A549 (cell line): ENCODE results near the gene SLC22A23. TPM values are rescaled to one million over a fixed set of nuclear protein-coding genes. Genes with fewer than 3 reads are reported as not detected.

Experiments used
- ATAC-seq, 2 experiments: fragments of 200-7000 bp in 1 of 2; fragments of >200 bp in 1 of 2; cut with Nextera tagmentation in 1 of 2; cut with Tn5 transposase in 1 of 2; 3 replicates each; pipeline versions ENCODE4 v1.8.0 to v1.9.1; 2018 to 2020; ENCODE audit warnings: mild to moderate bottlenecking in 1 of 2, moderate library complexity in 1 of 2
- CTCF ChIA-PET: fragments of 300-600 bp; sonication (Branson Sonifier 250); formaldehyde crosslinking; extraction: SDS; loops from one replicate; lab custom pipeline; 2021; ENCODE audit warnings: antibody characterized with exemption, inconsistent platforms; lab: Yijun Ruan, JAX
- POLR2A ChIA-PET: fragments of 350-600 bp; formaldehyde crosslinking; extraction: SDS; loops from one replicate; lab custom pipeline; 2021; ENCODE audit warnings: antibody characterized with exemption, inconsistent platforms; lab: Yijun Ruan, JAX
- DNase-seq, 2 experiments: peaks; one replicate each; pipeline versions ENCODE4 v3.0.0 to v3.0.0-alpha.2; 2011 to 2016; ENCODE audit warnings: low read depth in 1 of 2, low spot score in 1 of 2
- FAIRE-seq: peaks from 2 replicates; lab custom pipeline; 2011; peaks lifted over from hg19 to GRCh38; lab: Jason Lieb, UNC
- H3K27ac ChIP-seq, 2 experiments: fragments of >200 bp; sonication (Bioruptor Twin); formaldehyde crosslinking; 3 replicates each; pipeline ENCODE4 v1.5.1; 2016 to 2017
- H3K4me1 ChIP-seq: fragments of >200 bp; sonication (Bioruptor Twin); formaldehyde crosslinking; 3 replicates; pipeline ENCODE4 v1.6.1; 2016
- H3K4me2 ChIP-seq: fragments of >200 bp; sonication (Bioruptor Twin); formaldehyde crosslinking; 3 replicates; pipeline ENCODE4 v1.6.1; 2016
- H3K4me3 ChIP-seq: fragments of >200 bp; sonication (Bioruptor Twin); formaldehyde crosslinking; 3 replicates; pipeline ENCODE4 v1.5.1; 2016
- H3K9me3 ChIP-seq: fragments of >200 bp; sonication (Bioruptor Twin); formaldehyde crosslinking; 3 replicates; pipeline ENCODE4 v1.6.1; 2016
- ATOH8 ChIP-seq: fragments of 250-450 bp; sonication (Bioruptor Pico); IDR thresholded peaks from 2 replicates; pipeline ENCODE4 v1.5.0; 2020; ENCODE audit warnings: low read depth, mild to moderate bottlenecking, moderate library complexity
- CHD2 ChIP-seq: fragments of 150-350 bp; IDR thresholded peaks from 2 replicates; pipeline ENCODE4 v1.6.1; 2014; ENCODE audit warnings: low read length; ENCODE audit not compliant: partially characterized antibody
- EP300 ChIP-seq, 2 experiments: fragments of >200 bp; sonication (Bioruptor Twin); formaldehyde crosslinking; IDR thresholded peaks; 2 replicates in 1 of 2; 3 replicates in 1 of 2; pipeline ENCODE4 v1.6.1; 2016 to 2017
- FOSL2 ChIP-seq, 2 experiments: fragments of 450-650 bp in 1 of 2; fragments of >200 bp in 1 of 2; sonication (Bioruptor Twin) in 1 of 2; formaldehyde crosslinking; IDR thresholded peaks; 2 replicates each; pipeline versions ENCODE4 v1.5.0 to v1.6.1; 2016 to 2020; ENCODE audit warnings: mild to moderate bottlenecking in 1 of 2, moderate library complexity in 1 of 2
- HDAC2 ChIP-seq: fragments of 200-600 bp; sonication (generic); IDR thresholded peaks from 2 replicates; pipeline ENCODE4 v1.6.1; 2016
- HOXB5 ChIP-seq: fragments of 250-450 bp; sonication (Bioruptor Pico); IDR thresholded peaks from 2 replicates; pipeline ENCODE4 v1.5.0; 2020; ENCODE audit warnings: mild to moderate bottlenecking, moderate library complexity
- JUNB ChIP-seq: fragments of >200 bp; sonication (Bioruptor Twin); formaldehyde crosslinking; IDR thresholded peaks from 2 replicates; pipeline ENCODE4 v1.6.1; 2016
- KDM1A ChIP-seq: fragments of 200-600 bp; sonication (generic); IDR thresholded peaks from 2 replicates; pipeline ENCODE4 v1.6.1; 2016; ENCODE audit warnings: low read depth, mild to moderate bottlenecking
- MAZ ChIP-seq: fragments of 150-350 bp; IDR thresholded peaks from 2 replicates; pipeline ENCODE4 v1.6.1; 2014; ENCODE audit warnings: antibody characterized with exemption, low read depth, low read length, borderline replicate concordance
- MYC ChIP-seq: IDR thresholded peaks from 2 replicates; pipeline ENCODE4 v1.6.1; 2012; ENCODE audit warnings: mild to moderate bottlenecking, inconsistent platforms, low read length, improper control_type of control experiment, borderline replicate concordance
- NFE2L2 ChIP-seq: fragments of 150-350 bp; conservative IDR thresholded peaks from 2 replicates; pipeline ENCODE4 v1.6.1; 2014; ENCODE audit warnings: low read length
- SREBF2 ChIP-seq: fragments of 450-650 bp; IDR thresholded peaks from 2 replicates; pipeline ENCODE4 v1.6.1; 2014; ENCODE audit warnings: mild to moderate bottlenecking, moderate library complexity
- ZC3H11A ChIP-seq: fragments of 450-650 bp; IDR thresholded peaks from 2 replicates; pipeline ENCODE4 v1.6.1; 2014; ENCODE audit warnings: antibody characterized with exemption, mild to moderate bottlenecking
- WGBS: methylation state at CpG from one replicate; pipeline ENCODE4 v1.1.6; 2017; ENCODE audit errors: missing lambda C conversion rate; 5-methylcytosine and 5-hydroxymethylcytosine counted together
- polyA plus RNA-seq, 4 experiments: library from polyadenylated mRNA; depleted of rRNA in 3 of 4; stranded (reverse); fragments of >200 nt; fragmentation: RNase III in 1 of 4; extraction: RNeasy Plus Mini Kit Qiagen cat#74134 plus additional on column Dnase treatment in 1 of 4; gene quantifications; 2 replicates in 3 of 4; 3 replicates in 1 of 4; pipeline ENCODE4 v1.2.3, GENCODE V29; 2011 to 2017
- TF ChIP-seq, protein P1 (sequence below): fragments of 200-600 bp; sonication (generic); IDR thresholded peaks from 2 replicates; pipeline ENCODE4 v1.6.1; 2016; ENCODE audit warnings: antibody characterized with exemption, mild to moderate bottlenecking, moderate library complexity

Gene SLC22A23
- polyA plus RNA-seq, 2 of the 4 experiments (the other 2 are of a cell fraction): 4.4 to 6.2 TPM

DNA sequence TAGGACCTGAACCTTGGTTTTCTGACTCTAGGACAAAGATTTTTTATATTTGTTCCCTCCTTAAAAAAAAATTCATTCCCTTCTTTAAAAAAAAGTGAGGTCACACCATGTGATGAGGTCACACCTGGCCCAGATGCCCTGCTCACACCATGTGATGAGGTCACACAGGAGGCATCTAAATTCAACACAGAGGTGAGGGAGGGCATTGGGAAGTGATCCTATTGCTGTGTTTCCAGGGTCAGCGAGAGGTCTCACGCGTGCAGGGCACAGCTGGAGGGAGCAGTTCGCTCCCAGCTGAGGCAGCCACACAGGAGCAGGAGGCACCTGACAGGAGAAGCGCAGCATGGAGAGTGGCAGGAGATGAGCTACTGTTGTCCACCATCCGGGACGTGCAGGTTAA, 92.5 kb downstream of the SLC22A23 start:
- FAIRE-seq: no peak
- ChIA-PET CTCF (interaction anchor here (1.3 kb wide), 1 partner anchor 9 kb away, joined by 5 read pairs; no protein-coding TSS in a partner anchor), POLR2A (no interaction called here)
- Histone ChIP-seq H3K27ac (no peak overlapping the region), H3K4me2 (no peak overlapping the region), H3K4me3 (no peak overlapping the region), H3K9me3 (no peaks in the 10 kb centered on the region)
- no peak for DNase-seq
- WGBS: 90% methylated on average over 7 of the region's 7 CpGs
- TF ChIP-seq, protein P1, sequence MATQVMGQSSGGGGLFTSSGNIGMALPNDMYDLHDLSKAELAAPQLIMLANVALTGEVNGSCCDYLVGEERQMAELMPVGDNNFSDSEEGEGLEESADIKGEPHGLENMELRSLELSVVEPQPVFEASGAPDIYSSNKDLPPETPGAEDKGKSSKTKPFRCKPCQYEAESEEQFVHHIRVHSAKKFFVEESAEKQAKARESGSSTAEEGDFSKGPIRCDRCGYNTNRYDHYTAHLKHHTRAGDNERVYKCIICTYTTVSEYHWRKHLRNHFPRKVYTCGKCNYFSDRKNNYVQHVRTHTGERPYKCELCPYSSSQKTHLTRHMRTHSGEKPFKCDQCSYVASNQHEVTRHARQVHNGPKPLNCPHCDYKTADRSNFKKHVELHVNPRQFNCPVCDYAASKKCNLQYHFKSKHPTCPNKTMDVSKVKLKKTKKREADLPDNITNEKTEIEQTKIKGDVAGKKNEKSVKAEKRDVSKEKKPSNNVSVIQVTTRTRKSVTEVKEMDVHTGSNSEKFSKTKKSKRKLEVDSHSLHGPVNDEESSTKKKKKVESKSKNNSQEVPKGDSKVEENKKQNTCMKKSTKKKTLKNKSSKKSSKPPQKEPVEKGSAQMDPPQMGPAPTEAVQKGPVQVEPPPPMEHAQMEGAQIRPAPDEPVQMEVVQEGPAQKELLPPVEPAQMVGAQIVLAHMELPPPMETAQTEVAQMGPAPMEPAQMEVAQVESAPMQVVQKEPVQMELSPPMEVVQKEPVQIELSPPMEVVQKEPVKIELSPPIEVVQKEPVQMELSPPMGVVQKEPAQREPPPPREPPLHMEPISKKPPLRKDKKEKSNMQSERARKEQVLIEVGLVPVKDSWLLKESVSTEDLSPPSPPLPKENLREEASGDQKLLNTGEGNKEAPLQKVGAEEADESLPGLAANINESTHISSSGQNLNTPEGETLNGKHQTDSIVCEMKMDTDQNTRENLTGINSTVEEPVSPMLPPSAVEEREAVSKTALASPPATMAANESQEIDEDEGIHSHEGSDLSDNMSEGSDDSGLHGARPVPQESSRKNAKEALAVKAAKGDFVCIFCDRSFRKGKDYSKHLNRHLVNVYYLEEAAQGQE: no peak
- TF ChIP-seq MYC: no peak
- TF ChIP-seq SREBF2: no peak
- TF ChIP-seq, all 56 proteins: peak for 0
- H3K4me1 ChIP-seq: peaks cover 37% of the 10 kb centered on the region
- no peak for ATAC-seq

DNA sequence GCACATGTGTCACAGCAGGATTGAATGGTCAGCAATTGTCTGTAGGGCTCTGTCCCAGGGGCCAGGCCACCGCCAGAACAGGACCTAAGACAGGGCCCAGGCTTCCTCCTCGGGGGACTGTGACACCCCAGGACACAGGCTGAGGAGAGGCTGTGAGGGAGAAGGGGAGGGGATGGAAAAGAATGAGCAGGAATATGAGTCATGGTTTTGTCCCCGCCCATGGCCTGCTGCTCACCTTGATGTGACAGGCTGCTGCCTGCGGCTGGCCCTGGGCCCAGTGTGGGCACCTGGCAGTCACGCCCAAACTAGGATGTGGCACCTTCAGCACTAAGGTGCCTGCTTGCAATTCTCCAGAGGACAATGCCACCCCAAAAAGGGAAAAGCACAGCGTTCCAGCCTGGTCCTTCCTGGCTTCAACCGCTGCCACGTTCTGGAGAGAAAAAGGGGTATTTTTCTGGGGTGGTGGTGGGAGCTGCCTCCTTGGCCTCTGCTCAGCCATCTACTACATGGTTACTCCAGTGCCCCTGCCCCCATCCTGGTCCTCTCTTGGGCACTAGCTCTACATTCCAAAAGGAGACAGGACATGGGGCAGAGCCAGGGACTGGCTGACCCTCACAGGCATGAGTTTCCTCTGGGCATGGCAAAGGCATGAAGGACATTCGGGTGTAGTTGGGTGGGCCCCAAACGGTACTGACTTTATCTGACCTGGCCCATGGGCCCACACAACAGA, 93.4 kb downstream of the SLC22A23 start:
- H3K4me3 ChIP-seq: no peak overlapping the region
- TF ChIP-seq KDM1A (no peak), HDAC2 (no peak), ZC3H11A (no peak), EP300 (IDR thresholded peaks at IDR 0.05) (no peak), NFE2L2 (no peak), ATOH8 (CRISPR knock-in tag) (no peak), FOSL2 (IDR thresholded peaks at IDR 0.05) (no peak), FOSL2 (CRISPR knock-in tag; IDR thresholded peaks at IDR 0.05) (peak; percentile 35; the same call in 1 of the 2 replicates)
- POLR2A ChIA-PET: no interaction called here
- peak overlapping the region; percentile 37; the same call in 2 of the 3 replicates for H3K4me2 ChIP-seq
- FAIRE-seq: no peak
- CTCF ChIA-PET: no interaction called here
- WGBS: 65% methylated on average over 8 of the region's 10 CpGs
- peak overlapping the region in 1 of 2 experiments; percentile 56; a peak in 3 of 6 replicates for H3K27ac ChIP-seq
- peak in 1 of 2 experiments; percentile 43; a peak in 3 of 6 replicates for ATAC-seq
- no peaks in the 10 kb centered on the region for H3K9me3 ChIP-seq
- DNase-seq: no peak
- H3K4me1 ChIP-seq: peaks cover 41% of the 10 kb centered on the region

GRCh38 chr6:3361312-3362037, 95.4 kb downstream of the SLC22A23 start:
- Histone ChIP-seq H3K9me3 (no peaks in the 10 kb centered on the region), H3K4me2 (no peak overlapping the region), H3K4me3 (no peak overlapping the region), H3K27ac (peak overlapping the region in 1 of 2 experiments; percentile 24; a peak in 1 of 6 replicates), H3K4me1 (peaks cover 51% of the 10 kb centered on the region)
- FAIRE-seq: no peak
- ChIA-PET CTCF (interaction anchor here (1.8 kb wide), 1 partner anchor 82 kb away, joined by 3 read pairs; no protein-coding TSS in a partner anchor), POLR2A (no interaction called here)
- TF ChIP-seq CHD2: no peak
- TF ChIP-seq MAZ: no peak
- no peak for TF ChIP-seq JUNB
- TF ChIP-seq HOXB5: no peak
- WGBS: 95% methylated on average over 13 of the region's 14 CpGs
- ATAC-seq: no peak
- DNase-seq: no peak
